ENCODE measurements around the gene GPX4.

The GPX4 gene

DNA sequence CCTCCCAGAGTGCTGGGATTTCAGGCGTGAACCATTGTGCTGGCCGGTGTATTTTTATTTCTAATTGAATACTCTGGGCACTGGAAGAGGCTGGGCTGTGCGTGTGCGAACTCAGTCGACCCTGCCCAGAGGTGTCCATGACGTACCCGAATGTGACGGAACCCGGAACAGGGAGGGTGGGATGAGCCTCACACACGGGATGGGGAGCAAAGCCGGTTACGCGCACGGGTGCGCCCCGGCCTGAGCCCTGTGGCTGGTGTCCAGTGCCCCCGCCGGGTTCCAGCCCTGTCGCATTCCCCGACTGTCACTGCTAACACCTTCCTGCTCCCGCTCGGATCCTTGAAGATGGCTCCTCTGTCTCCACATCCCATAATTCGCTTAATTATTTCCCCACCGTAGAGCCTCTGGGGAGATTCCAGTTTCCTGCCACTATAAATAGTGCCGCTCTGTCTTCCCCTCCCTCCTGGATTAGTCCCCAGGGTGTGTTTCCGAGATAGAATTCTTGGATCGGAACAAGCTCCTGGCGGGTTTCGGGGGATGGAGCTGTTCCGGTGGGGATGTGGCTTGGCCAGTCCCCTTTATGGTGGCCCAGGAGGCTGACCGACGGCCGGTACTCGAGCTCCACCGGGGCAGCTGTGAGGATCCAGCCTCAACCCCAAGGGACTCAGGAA, 48.3 kb downstream of the GPX4 start:
- DNase-seq (ENCODE audit: low spot score) = no peak
- peak overlapping the region; percentile 65 for H3K4me3 ChIP-seq
- TF ChIP-seq, protein P1, sequence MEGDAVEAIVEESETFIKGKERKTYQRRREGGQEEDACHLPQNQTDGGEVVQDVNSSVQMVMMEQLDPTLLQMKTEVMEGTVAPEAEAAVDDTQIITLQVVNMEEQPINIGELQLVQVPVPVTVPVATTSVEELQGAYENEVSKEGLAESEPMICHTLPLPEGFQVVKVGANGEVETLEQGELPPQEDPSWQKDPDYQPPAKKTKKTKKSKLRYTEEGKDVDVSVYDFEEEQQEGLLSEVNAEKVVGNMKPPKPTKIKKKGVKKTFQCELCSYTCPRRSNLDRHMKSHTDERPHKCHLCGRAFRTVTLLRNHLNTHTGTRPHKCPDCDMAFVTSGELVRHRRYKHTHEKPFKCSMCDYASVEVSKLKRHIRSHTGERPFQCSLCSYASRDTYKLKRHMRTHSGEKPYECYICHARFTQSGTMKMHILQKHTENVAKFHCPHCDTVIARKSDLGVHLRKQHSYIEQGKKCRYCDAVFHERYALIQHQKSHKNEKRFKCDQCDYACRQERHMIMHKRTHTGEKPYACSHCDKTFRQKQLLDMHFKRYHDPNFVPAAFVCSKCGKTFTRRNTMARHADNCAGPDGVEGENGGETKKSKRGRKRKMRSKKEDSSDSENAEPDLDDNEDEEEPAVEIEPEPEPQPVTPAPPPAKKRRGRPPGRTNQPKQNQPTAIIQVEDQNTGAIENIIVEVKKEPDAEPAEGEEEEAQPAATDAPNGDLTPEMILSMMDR (IDR thresholded peaks at IDR 0.05) = no peak
- H3K27ac ChIP-seq = peak overlapping the region; percentile 64 to 87

- Histone ChIP-seq H3K27ac (peak overlapping the region; percentile 93 to 94), H3K4me3 (peak overlapping the region; percentile 63)
- no peak for DNase-seq (ENCODE audit: low spot score)
- TF ChIP-seq, protein P1 (IDR thresholded peaks at IDR 0.05) = no peak
These were observed 50.3 kb downstream of the GPX4 start for GRCh38 chr19:1153891-1154730.

DNA sequence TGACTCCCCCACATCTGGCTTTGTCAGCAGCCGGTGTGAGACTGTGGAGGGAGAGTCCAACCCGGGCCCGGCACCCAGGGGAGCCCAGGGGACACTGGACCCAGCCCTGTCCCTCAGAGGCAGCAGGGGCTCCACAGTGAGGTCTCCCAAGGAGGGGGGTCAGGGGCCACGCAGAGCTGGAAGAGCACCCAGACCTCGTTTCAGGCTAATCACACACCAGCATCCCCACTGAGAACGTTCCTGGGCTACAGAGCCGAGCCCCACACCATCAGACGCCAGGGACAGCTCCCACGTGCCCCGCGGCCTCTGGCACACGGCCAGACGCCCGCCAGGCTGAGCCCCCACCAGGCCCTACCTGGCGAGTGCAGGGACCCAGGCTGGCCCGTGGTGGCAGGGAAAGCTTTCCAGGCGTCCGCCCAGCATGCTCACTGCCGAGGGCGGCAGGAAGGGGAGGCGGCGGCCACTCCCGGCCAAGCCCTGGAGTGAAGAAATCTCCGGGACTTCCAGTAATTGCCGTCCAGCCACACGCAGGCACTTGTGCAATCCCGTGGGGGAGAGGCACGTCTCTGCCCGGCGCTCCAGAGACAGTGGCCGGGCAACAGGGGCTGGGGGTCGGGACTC, 51.0 kb downstream of the GPX4 start:
- peak overlapping the region; percentile 63 for H3K4me3 ChIP-seq
- DNase-seq (ENCODE audit: low spot score) = peak; percentile 94

GRCh38 chr19:1155352-1156304, 51.8 kb downstream of the GPX4 start:
- Histone ChIP-seq H3K27ac (peak overlapping the region; percentile 93 to 94), H3K4me3 (peak overlapping the region; percentile 63)
- DNase-seq (ENCODE audit: low spot score) = no peak
- TF ChIP-seq, protein P1 (IDR thresholded peaks at IDR 0.05) = no peak

More for the DNA sequence above, 51.0 kb downstream of the GPX4 start:
- TF ChIP-seq, protein P1 (IDR thresholded peaks at IDR 0.05) = no peak
- peak overlapping the region; percentile 93 to 94 for H3K27ac ChIP-seq
